Measurements from ENCODE around the gene ACVR2B.
A peak's percentile ranks its signal among the peaks of the same experiment; 100 is the strongest.

The ACVR2B gene

GRCh38 chr3:38489766-38490165, 36.1 kb downstream of the ACVR2B start:
- DNase-seq, result no peak

- DNase-seq, result no peak
Measured at GRCh38 chr3:38490281-38491030, 36.8 kb downstream of the ACVR2B start.

GRCh38 chr3:38491215-38491614, 37.5 kb downstream of the ACVR2B start:
- DNase-seq, result no peak

GRCh38 chr3:38493031-38493430, 39.3 kb downstream of the ACVR2B start:
- DNase-seq, result no peak

- DNase-seq, result peak; percentile 70 to 92
Measured at GRCh38 chr3:38496131-38496910, 42.6 kb downstream of the ACVR2B start, which contains the start of gene EXOG. Gene EXOG, plus strand, starts transcription at chr3:38496340. Its CDS starts 28 bp downstream, at chr3:38496368.

- no peak for DNase-seq
Measured at GRCh38 chr3:38497031-38497430, 43.3 kb downstream of the ACVR2B start.

GRCh38 chr3:38500688-38501417, 47.2 kb downstream of the ACVR2B start:
- DNase-seq, result no peak

- DNase-seq, result no peak
Measured at GRCh38 chr3:38507120-38507519, 53.4 kb downstream of the ACVR2B start.

- no peak for DNase-seq
Measured at GRCh38 chr3:38509732-38510131, 56.0 kb downstream of the ACVR2B start.

- DNase-seq, result no peak
Measured at GRCh38 chr3:38510631-38511030, 56.9 kb downstream of the ACVR2B start.

- DNase-seq, result no peak
Measured at GRCh38 chr3:38511546-38511945, 57.9 kb downstream of the ACVR2B start.

GRCh38 chr3:38515367-38515766, 61.7 kb downstream of the ACVR2B start:
- no peak for DNase-seq

- DNase-seq, result no peak
Measured at GRCh38 chr3:38516669-38517068, 63.0 kb downstream of the ACVR2B start.

GRCh38 chr3:38519000-38519399, 65.3 kb downstream of the ACVR2B start:
- DNase-seq, result no peak

- DNase-seq, result no peak
Measured at GRCh38 chr3:38519651-38520050, 66.0 kb downstream of the ACVR2B start.

- peak; percentile 11 to 69 for DNase-seq
Measured at GRCh38 chr3:38521391-38521987, 67.8 kb downstream of the ACVR2B start.

GRCh38 chr3:38522002-38522401, 68.3 kb downstream of the ACVR2B start:
- DNase-seq, result no peak

GRCh38 chr3:38524141-38524739, 70.5 kb downstream of the ACVR2B start:
- no peak for DNase-seq

- DNase-seq, result no peak
Measured at GRCh38 chr3:38526792-38527191, 73.1 kb downstream of the ACVR2B start.

GRCh38 chr3:38528457-38528856, 74.8 kb downstream of the ACVR2B start:
- DNase-seq, result peak; percentile 34 to 47

- no peak for DNase-seq
Measured at GRCh38 chr3:38532529-38532928, 78.8 kb downstream of the ACVR2B start.

GRCh38 chr3:38533285-38533976, 79.7 kb downstream of the ACVR2B start:
- DNase-seq, result no peak
